DMS 273 (cell line): Measurements from ENCODE around the gene CKAP5.
A peak's percentile ranks its signal among the peaks of the same experiment; 100 is the strongest.

ENCODE experiments used
- DNase-seq: peaks from one replicate; lab custom pipeline; 2025; ENCODE audit not compliant: unreplicated experiment; lab: John Stamatoyannopoulos, UW

Gene CKAP5

GRCh38 chr11:46845740-46846509, at the start of gene CKAP5:
CKAP5 (minus strand) TSS chr11:46846280; CDS start chr11:46821231, 25,049 bp downstream.
- DNase-seq: peak; percentile 93

GRCh38 chr11:46895821-46896220, 49.7 kb upstream of the CKAP5 start:
- DNase-seq: peak; percentile 85

GRCh38 chr11:46894961-46895360, 48.9 kb upstream of the CKAP5 start:
- no peak for DNase-seq

- no peak for DNase-seq
Observed at GRCh38 chr11:46894506-46894905, 48.4 kb upstream of the CKAP5 start.

GRCh38 chr11:46892838-46893237, 46.8 kb upstream of the CKAP5 start:
- no peak for DNase-seq

- no peak for DNase-seq
Observed at GRCh38 chr11:46892109-46892508, 46.0 kb upstream of the CKAP5 start.

GRCh38 chr11:46890665-46891064, 44.6 kb upstream of the CKAP5 start:
- DNase-seq: no peak

GRCh38 chr11:46889689-46890475, 43.8 kb upstream of the CKAP5 start:
- DNase-seq: peak; percentile 82

GRCh38 chr11:46889251-46889650, 43.2 kb upstream of the CKAP5 start:
- no peak for DNase-seq

GRCh38 chr11:46888636-46889035, 42.6 kb upstream of the CKAP5 start:
- DNase-seq: peak; percentile 16

- no peak for DNase-seq
Observed at GRCh38 chr11:46886211-46886610, 40.1 kb upstream of the CKAP5 start.

- DNase-seq: no peak
Observed at GRCh38 chr11:46879056-46879585, 33.0 kb upstream of the CKAP5 start.

GRCh38 chr11:46877580-46877979, 31.5 kb upstream of the CKAP5 start:
- DNase-seq: no peak

GRCh38 chr11:46876471-46876870, 30.4 kb upstream of the CKAP5 start:
- DNase-seq: no peak

- no peak for DNase-seq
Observed at GRCh38 chr11:46874586-46874985, 28.5 kb upstream of the CKAP5 start.

- DNase-seq: no peak
Observed at GRCh38 chr11:46868912-46869311, 22.8 kb upstream of the CKAP5 start.

- no peak for DNase-seq
Observed at GRCh38 chr11:46865340-46865739, 19.3 kb upstream of the CKAP5 start.

GRCh38 chr11:46860218-46860617, 14.1 kb upstream of the CKAP5 start:
- DNase-seq: no peak

- DNase-seq: no peak
Observed at GRCh38 chr11:46858920-46859546, 13.0 kb upstream of the CKAP5 start.

- DNase-seq: no peak
Observed at GRCh38 chr11:46857666-46858065, 11.6 kb upstream of the CKAP5 start.

- DNase-seq: no peak
Observed at GRCh38 chr11:46856605-46857343, 10.7 kb upstream of the CKAP5 start.
